ENCODE measurements around the gene CSNK1A1L.

The CSNK1A1L gene

DNA sequence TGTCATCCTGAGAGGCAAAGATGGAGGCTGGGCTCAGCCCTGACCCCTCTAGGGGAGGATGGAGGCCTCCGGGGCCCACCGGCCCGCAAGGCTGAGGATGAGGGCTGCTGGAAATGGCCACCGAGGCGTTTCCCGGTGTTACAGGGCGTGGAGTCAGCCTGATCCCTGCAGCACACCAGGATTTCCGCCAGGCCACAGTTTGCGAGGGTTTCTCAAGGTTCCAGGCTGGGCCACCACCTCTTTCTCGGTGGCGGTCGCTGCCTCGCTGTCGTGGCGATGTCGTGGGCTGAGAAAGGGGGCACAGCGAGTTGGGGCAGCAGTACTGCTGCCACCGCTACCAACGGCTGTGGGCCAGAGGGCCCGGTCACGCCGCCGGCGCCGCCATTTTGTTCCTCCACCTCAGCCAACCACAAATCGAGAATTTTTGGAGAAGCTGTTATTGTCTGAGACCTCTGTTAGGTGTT, at the start of gene CSNK1A1L:
CSNK1A1L (minus strand) TSS at position 414 of the 464 bp plus-strand sequence; CDS start at position 6, 408 bp downstream.
- no peak for DNase-seq

DNA sequence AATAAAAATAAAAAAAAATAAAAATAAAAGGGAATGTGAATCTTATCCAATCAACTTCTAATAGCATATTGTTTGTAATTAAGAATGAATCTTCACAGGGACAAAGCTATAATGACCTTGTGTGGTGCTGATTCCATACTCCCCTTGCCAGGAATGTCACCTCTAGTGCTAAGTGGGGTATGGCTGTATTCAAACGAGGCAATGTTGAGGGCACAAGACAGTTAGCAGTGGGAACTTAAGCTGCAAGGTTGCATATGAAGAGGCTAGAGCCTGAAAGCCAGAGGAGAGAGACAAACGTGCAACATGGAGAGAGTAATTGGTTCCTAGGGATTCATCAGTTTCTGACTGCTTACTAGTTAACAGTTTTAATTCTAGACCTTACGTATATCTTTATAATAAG, 43.9 kb upstream of the CSNK1A1L start:
- DNase-seq, result no peak

DNA sequence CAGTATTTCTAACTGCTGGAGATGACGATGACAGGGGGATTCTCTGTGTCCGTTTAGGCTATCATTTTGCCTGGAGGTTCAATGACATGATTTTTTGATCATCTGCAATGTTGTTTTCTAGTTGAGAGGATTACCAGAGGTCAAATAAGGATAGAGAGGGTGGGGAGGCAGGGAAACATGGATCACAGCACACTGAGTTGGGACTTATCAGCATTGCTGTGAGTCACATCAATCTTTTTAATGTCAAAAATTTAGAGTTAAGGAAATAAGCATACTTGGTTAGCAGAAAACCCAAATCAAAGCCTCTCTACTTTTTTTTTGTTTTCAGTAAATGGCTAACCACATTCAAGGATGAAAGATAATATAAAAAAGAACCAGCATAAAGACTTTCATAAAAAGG, 43.0 kb upstream of the CSNK1A1L start:
- DNase-seq, result no peak

DNA sequence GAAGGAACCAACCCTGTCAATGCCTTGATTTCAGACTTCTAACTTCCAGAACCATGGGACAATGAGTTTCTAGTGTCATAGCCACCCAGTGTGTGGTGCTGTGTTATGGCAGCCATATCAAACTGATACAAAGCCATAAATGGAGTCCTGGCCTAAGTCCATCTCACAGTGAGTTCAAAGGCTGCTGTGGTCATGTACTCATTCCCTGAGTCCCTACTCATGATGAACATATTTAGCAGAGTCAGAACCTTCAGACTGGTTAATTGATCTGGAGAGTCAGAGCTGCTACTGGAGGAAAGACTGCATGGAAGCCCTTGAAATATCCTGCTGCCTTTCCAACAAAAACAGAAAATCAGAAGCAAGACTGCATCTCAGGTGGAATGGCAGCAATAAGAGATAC, 39.2 kb upstream of the CSNK1A1L start:
- DNase-seq, result no peak

DNA sequence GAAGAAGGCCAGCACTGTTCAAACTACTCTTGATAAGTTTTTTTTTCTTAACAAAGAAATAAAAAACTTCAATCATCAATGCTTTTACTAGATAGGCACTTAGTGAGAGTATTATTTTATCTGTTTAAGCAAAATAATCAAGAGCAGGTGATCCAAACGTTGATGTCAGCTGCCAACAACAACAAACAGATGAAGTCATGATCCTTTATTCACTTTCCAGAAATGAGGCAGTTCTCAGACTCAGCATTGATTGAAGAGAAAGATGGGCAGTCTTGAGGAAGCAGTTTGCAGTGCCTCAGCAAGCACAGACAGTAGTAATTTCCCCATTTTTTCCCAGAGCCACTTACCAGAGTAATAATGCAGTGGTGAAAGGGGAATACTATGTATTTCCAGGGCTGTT, 38.4 kb upstream of the CSNK1A1L start:
- DNase-seq, result no peak

DNA sequence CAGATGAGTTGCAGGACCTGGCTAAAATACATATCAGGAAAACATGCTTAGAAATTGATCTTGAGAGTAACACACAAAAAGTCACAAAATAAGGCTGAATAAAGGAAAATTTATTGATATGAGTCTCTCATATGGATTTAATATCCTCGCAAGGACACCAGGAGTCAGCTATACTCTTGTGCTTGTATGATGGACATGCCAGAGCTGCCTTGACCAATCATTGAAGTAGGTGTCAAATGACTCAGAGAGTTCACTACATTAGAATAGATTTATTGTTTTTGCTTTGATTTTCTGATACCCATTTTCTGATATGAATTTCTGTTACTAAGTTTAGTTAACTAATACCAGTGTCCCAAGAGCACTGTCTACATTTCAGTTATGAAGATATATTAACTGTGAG, 37.4 kb upstream of the CSNK1A1L start:
- no peak for DNase-seq

DNA sequence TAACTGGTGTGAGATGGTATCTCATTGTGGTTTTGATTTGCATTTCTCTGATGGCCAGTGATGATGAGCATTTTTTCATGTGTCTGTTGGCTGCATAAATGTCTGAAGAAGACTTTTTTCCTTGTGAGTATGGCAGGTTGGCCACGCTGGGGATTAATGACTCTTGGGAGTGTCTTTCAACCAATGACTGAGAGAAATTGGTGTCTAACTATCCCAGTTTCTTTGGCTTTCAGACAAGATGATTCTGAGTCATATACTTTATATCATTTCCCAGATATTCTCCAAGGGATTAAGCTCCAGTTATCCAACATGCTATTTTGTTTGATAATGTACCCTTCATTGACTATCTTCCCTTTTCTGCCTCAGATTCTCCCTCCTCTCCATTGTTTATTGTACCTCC, 35.5 kb upstream of the CSNK1A1L start:
- DNase-seq, result no peak

DNA sequence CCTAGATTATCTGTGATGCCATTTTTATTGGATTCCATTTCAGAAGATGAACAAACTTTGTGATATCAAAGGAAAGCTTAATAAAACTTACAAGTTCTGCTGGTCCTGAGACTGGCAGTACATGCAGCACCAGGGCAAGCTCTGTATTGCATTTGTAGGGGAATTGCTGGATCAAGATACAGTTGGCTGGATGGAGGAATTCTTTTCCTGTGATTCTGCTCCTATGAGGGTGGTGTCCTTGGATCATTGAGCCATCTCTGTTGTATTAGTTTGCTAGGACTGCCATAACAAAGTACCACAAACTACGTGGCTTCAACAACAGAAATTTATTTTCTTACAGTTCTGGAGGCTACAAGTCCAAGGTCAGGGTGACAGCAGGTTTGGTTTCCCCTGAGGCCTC, 33.9 kb upstream of the CSNK1A1L start:
- DNase-seq, result no peak

DNA sequence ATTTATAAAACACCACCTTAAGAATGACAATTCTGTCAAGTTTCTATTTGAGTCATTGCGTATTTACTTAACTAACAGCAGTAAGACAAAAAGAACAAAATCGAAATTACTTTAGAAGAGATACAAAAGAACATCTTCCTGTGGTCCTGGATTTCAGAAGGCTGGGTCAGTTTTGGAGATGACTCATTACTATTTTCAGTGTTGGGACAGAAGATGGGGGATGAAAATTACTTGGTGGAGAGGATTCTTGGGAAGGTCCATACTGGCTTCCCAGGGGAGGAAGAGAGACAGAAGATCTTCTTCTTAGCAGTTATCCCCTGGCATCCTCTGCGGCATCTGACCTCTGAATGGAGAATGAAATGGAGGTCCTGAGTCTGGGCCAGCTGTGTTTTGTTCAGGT, 33.5 kb upstream of the CSNK1A1L start:
- no peak for DNase-seq

DNA sequence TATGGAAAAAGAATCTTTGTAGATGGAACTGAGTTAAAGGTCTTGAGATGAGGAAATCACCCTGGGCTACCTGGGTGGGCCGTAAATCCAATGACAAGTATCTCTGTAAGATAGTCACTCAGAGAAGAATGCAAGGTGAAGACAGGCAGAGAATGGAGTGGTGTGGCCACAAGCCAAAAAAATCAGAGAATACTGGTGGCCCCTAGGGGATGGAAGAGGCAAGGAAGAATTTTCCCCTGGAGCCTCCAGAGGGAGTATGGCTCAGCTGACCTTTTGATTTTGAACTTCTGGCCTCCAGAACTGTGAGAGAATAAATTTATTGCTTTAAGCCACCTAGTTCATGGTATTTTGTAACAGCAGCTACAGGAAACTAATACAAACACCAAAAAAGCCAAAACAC, 32.7 kb upstream of the CSNK1A1L start:
- no peak for DNase-seq

DNA sequence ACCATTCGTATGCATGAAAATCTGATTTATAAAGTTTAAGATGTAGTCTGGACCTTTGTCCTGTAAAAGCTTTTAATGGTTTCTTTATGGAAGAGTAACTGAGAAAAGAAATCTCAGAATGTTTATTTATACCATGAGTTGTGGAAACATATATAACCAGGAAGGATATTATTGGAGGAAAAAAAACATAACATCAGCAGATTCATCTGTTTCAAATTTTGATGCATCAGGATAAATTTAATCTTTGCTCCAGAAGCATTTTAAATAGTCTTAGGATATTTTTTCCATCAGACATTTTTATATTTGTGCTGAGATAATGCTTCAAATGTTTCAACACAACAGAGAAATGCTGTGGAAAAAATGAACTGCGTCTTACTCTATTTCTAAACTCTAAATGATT, 31.2 kb upstream of the CSNK1A1L start:
- DNase-seq, result no peak

DNA sequence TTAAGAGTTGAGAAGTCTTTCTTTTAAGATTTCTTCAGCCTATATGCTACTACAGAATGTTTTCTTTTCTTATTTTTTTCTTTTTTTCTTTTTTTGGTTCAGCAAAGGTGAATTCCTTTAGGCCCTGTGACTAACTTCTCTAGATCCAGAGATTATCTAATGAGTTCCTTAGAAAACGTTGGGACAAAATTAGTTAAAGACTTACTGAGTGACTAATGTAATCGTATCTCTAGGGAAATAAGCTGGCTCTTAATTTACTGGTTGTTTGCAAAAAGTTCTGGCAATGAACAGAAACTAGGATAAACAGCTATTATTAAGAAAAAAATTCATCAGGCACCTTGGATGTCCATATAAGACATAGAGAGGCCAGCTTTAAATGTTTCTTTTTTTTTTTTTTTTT, 30.7 kb upstream of the CSNK1A1L start:
- DNase-seq, result no peak

DNA sequence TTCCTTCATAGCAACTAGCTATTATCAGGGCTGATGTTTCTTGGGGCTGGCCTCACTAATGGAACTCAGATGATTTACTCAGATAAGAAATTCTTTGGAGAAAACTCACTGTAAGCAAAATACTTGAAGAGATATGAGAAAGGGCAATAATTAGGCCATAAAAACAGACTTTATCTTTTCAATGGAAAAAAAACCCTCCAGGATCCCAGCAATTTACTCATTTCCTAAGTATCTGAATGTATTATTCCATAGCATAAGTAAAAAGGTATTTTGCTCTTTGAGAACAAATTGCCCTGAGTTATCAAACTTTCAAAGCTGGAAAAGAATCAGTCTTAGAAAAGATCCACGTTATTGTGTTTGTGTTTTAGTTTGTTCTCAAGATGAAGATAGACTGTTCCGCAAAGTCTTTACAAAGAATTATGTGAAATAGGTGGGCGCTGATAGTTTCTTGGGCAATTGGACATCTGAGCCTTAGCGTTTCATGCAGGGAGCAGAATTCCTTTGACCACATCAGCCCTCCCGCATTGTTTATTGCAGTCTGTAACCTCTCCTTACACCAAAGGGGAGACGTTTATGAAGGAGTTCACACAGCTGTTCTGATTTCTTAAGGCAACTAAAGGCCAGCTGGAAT, 29.1 kb upstream of the CSNK1A1L start:
- DNase-seq, result no peak

DNA sequence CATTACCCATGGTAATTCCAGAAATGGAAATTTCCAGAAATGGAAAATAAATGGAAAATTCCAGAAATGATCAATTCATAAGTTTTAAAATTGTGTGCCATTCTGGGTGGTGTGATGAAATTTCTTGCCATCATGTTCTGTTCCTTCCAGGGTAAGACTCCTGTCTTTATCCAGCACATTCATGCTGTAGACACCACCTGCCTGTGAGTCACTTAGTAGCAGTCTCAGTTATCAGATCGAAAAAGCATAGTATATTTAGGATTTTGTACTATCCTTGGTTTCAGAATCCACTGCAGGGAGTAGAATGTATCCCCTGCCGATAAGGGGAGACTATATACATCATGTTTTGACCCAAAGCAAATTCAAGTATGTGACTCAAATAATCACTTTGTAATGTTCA, 26.7 kb upstream of the CSNK1A1L start:
- no peak for DNase-seq

DNA sequence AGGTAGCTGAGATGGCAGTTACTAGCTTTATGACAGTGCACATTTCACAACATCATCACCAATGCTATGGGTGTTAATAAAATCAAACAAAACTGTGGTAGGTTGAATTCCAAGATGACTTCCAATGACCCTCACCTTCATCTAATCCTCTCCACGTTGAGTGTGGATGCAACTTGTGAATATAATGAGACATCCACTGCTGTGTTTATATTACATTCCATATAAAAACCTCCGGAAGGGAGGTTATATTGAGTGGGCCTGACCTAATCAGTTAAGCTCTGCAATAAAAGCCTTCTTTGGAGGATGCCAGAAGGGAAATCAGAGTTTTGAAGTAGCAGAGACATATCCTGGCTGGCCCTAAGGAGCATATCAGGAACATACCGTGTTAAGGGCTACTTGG, 25.6 kb upstream of the CSNK1A1L start:
- DNase-seq, result no peak

DNA sequence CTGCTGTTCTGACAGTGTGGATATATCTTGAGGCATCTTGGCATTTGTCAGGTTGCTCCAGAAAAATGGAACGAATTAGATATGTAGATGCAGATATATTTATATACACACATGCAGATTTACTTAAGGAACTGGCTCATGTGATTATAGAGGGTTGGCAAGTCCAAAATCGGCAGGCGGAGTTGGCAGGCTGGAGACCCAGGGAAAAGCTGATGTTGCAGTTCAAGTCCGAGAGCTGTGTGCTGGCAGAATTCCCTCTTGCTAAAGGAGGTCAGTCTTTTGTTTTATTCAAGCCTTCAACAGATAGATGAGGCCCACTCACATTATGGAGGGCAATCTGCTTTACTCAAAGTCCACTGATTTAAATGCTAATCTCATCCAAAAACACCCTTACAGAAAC, 24.4 kb upstream of the CSNK1A1L start:
- no peak for DNase-seq

DNA sequence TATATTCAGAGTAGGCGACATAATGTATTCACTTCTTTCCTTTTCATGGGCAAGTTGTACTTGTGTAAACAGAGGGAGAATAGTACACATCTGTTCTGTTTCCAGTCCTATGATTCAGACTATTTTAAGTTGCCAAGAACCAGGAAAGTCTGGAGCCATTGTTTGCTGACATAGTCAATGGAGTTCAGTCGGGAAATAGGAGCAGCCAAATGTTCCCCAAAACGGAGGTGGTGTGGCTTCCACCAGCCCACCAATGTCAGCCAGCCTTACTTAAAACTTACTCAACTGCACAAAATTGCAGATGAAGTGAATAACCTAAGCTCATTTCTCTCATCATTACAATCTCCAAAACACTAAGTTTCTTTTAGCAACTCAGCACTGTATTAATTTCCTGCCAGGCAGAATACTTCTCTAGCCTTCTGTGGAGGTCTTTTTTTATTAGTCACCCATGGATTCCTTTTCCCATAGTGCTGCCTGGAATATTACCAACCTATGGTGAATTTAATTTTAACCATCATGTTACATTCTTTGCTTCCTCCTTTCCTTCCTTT, 22.3 kb upstream of the CSNK1A1L start:
- DNase-seq, result no peak

DNA sequence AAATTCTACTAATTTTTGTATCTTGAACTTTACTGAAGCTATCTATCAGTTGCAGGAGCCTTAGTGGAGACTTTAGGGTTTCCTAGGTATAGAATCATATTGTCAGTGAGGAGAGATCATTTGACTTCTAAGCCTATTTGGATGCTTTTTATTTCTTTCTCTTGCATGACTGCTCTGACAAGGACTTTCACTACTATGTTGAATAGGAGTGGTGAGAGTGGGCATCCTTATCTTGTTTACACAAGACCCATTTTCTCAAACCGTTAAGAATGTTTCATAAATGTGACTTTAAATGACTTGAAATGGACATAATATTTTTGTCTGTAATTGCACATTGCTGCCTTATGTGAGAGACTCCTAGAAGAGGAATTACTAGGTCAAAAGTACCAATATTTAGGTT, 17.9 kb upstream of the CSNK1A1L start:
- no peak for DNase-seq

DNA sequence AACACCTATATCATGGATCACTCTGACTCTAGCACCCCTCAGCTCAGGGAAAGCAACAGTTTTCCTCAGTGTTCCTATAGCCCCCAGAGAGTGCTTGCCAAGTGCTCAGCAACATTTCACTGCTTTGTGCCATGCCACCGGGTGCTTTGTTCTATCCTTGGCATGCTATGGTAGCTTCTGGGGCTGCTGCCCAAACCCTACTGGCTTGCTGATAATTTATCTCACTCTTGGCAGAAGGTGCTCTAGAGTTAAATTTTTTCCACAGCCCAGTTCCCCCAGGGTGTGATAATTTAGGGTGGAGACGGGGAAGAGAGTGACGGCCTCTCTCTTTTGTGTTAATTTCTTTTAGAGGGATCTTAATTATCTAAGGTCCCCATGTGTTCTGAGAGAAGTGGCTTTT, 12.6 kb upstream of the CSNK1A1L start:
- DNase-seq, result no peak

DNA sequence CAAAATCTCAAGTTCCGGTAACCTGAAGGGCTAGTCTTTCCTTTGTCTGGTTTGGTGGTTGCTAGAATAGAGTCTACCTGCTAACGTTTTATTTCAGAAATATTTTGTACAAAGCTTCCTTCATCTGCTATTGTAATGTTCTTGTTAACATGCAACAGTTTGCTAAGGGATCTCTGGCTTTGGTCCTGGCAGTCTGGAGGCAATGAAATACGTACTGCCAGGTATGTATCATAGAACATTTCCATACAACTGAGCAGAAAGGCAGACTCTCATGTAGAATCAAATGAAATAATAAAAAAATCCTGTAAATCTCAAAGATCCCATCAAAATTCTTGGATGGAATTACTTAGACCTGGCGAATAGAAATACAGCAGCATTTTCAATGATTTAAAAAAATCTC, 8.8 kb upstream of the CSNK1A1L start:
- no peak for DNase-seq

DNA sequence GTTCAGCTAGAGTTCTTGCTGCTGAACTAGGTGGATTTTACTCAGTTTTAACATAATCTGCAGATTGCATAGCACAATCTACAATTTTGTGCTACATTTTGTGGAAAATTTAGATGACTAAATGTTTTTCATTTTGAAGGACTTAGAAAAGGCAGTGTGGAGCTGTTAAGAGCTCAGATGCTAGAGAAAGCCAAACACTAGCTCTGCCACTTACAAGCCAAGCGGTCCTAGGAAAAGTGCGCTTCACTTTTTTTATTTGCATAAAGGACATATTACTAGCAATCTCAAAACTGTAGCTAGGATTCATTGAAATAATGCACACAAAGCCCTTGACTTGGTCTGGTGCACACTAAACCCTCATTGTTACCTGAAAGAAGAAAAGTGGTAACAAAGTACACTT, 8.1 kb upstream of the CSNK1A1L start:
- no peak for DNase-seq

DNA sequence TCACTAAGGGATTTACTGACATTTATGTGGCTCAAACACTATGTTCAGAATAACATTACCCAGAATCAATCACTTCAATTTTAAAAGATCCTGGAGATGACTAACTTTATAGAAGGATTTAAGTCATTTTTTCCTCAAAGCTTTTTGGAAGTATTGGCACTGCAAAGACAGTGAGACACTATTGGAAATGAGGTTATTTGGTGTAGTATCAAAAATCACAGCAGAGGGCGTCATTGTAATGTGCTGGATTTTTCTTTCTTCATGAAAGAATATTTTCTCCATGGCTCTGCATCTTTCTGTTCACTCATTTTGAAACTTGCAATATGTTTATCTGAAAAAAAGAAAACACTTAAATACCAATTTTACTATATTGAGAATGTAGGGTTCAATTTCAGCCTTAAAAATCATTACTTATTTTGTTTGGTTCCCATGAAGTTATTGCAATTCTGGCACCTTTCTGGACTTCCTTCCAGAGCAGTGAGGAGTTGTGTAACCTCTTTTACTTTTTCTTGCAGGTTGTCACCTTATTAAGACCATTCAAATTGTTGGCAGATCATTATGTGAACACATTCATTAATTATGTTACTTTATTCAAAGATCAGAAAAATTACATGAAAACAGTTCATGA, 3.7 kb upstream of the CSNK1A1L start:
- peak; percentile 15 for DNase-seq

DNA sequence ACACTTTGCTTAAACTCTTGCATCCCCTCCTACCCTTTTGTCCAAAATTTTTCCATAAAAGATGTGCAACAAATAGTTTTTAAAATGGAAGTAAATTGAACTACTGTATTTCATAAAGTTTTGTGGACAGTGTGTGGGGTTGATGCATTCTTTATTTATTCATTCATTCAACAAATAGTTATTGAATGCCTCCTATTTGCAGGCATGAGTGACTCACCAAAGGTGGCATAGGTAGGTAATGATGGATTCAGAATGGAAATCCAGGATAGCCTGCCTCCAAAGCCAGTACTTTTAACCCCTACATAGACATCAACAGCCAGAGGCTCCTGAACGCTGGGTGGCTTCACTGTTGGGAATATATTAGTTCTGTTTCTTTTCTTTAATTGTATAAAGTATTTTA, 2.4 kb upstream of the CSNK1A1L start:
- no peak for DNase-seq

DNA sequence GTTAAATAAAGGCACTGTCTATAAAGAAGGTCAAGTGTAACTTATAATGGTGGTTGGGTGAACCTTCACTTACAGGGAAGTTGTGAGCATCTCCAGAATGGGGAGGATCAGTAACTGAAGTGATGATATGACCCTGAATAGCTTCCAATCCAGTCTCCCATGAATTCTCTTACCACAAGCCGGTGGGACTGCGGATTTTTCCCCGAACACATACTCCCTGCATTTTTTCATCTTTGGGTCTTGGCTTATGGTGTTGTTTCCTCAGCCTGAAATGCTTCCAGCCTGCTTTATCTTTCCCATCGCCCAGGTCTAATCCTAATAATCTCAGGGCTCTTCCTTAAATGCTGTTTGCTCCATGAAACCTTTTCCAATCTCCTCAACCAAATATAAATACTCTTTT, 2.0 kb upstream of the CSNK1A1L start:
- no peak for DNase-seq

DNA sequence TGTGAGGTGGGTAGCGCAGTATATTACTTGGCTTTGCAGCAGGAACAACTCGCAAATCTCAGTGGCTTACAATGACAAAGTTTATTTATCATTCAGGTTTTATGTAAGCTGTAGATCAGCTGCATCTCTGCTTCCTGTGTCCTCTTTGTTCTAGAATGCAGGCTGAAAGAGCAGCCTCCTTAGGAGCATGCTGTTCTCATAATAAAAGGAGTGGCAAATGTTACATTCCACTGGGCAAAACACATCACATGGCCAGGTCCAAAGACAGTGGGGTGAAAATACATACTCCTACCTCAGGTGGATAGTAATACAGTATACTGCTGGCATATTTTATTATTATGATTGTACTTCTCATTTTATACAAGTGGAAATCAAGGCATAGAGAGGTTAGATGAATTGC, 1.2 kb upstream of the CSNK1A1L start:
- DNase-seq, result no peak
